HepG2 (cell line): ENCODE measurements around the gene LINGO1. TPM values are rescaled to one million over a fixed set of nuclear protein-coding genes. Genes with fewer than 3 reads are reported as not detected.
A peak's percentile ranks its signal among the peaks of the same experiment; 100 is the strongest.

ENCODE experiments used
- ERF ChIP-seq: IDR thresholded peaks from 2 replicates; pipeline ENCODE4 v1.6.1; 2018; ENCODE audit warnings: missing biosample characterization, missing genetic modification reagents
- FOSL2 ChIP-seq: sonication (generic); formaldehyde crosslinking; IDR thresholded peaks from 2 replicates; pipeline ENCODE4 v1.4.0; 2020; ENCODE audit warnings: missing genetic modification reagents
- GMEB2 ChIP-seq: IDR thresholded peaks from 2 replicates; pipeline ENCODE4 v1.6.1; 2016; ENCODE audit warnings: missing biosample characterization, missing genetic modification reagents, low read depth
- HHEX ChIP-seq: IDR thresholded peaks from 2 replicates; pipeline ENCODE4 v1.6.1; 2016; ENCODE audit warnings: control low read depth
- HNF1B ChIP-seq: sonication (generic); formaldehyde crosslinking; IDR thresholded peaks from 2 replicates; pipeline ENCODE4 v1.5.1; 2020; ENCODE audit warnings: mild to moderate bottlenecking, moderate library complexity, missing genetic modification reagents
- MAX ChIP-seq: IDR thresholded peaks from 2 replicates; pipeline ENCODE4 v1.6.1; 2012; ENCODE audit warnings: inconsistent platforms
- RORA ChIP-seq: sonication (generic); formaldehyde crosslinking; IDR thresholded peaks from 2 replicates; pipeline ENCODE4 v1.5.0; 2020; ENCODE audit warnings: mild to moderate bottlenecking, missing genetic modification reagents, moderate library complexity
- SALL1 ChIP-seq: sonication (generic); formaldehyde crosslinking; IDR thresholded peaks from 2 replicates; pipeline ENCODE4 v1.8.0; 2022; ENCODE audit warnings: mild to moderate bottlenecking, missing genetic modification reagents
- ZFP37 ChIP-seq: sonication (generic); formaldehyde crosslinking; IDR thresholded peaks from 2 replicates; pipeline ENCODE4 v1.4.0; 2020; ENCODE audit warnings: missing genetic modification reagents, borderline replicate concordance
- ZNF12 ChIP-seq: sonication (generic); formaldehyde crosslinking; IDR thresholded peaks from 2 replicates; pipeline ENCODE4 v1.5.0; 2020; ENCODE audit warnings: missing genetic modification reagents
- ZNF318 ChIP-seq: sonication (generic); formaldehyde crosslinking; IDR thresholded peaks from 2 replicates; pipeline ENCODE4 v1.4.0; 2020; ENCODE audit warnings: mild to moderate bottlenecking, missing genetic modification reagents
- ZNF607 ChIP-seq: sonication (generic); formaldehyde crosslinking; IDR thresholded peaks from 2 replicates; pipeline ENCODE4 v1.5.1; 2020; ENCODE audit warnings: missing genetic modification reagents, mild to moderate bottlenecking, borderline replicate concordance
- ZNF687 ChIP-seq: sonication (generic); formaldehyde crosslinking; IDR thresholded peaks from 2 replicates; pipeline ENCODE4 v1.5.1; 2020; ENCODE audit warnings: mild to moderate bottlenecking, missing genetic modification reagents, moderate library complexity
- ZSCAN20 ChIP-seq: sonication (generic); formaldehyde crosslinking; IDR thresholded peaks from 2 replicates; pipeline ENCODE4 v1.4.0; 2020; ENCODE audit warnings: missing genetic modification reagents, mild to moderate bottlenecking, borderline replicate concordance
- polyA plus RNA-seq, 8 experiments: library from polyadenylated mRNA; depleted of rRNA in 3 of 8; stranded (reverse) in 7 of 8; unstranded in 1 of 8; fragments of >200 nt; fragmentation: Illumina TruSeq in 4 of 8; extraction: Trizol in 4 of 8; gene quantifications; 2 replicates each; pipeline versions ENCODE4 v1.2.1 to v1.2.3, GENCODE V29; 2011 to 2016; ENCODE audit warnings: low read depth in 4 of 8, missing spikeins in 1 of 8, mixed read lengths in 1 of 8; ENCODE audit not compliant: insufficient read depth in 1 of 8
- total RNA-seq, 5 experiments: library from RNA; depleted of rRNA; stranded (reverse); fragments of >200 nt; fragmentation: Illumina TruSeq; extraction: Trizol; gene quantifications; 2 replicates each; pipeline ENCODE4 v1.2.3, GENCODE V29; 2016; ENCODE audit warnings: low read depth in 1 of 5

Gene LINGO1
- total and polyA plus RNA-seq, 2 of the 13 experiments (the other 11 are each of a cell fraction or from before 2014, with no cell fraction given) = 0.07 TPM; not detected in 1

GRCh38 chr15:77645602-77646001, 12.9 kb upstream of the LINGO1 start (continued):
- no peak for TF ChIP-seq ZNF318 (CRISPR knock-in tag)
- TF ChIP-seq RORA (CRISPR knock-in tag) = no peak
- TF ChIP-seq FOSL2 = peak; percentile 26; the same call in 1 of the 2 replicates
- no peak for TF ChIP-seq HHEX (CRISPR knock-in tag)
- TF ChIP-seq ZSCAN20 (CRISPR knock-in tag) = 0 out of 2 replicates have a peak, but pooled peaks have one; percentile 43
- TF ChIP-seq ZNF607 = peak; percentile 22; the same call in 1 of the 2 replicates
- TF ChIP-seq ZFP37 = no peak
- TF ChIP-seq HNF1B (CRISPR knock-in tag) = peak; percentile 73
- peak; percentile 72 for TF ChIP-seq SALL1
- no peak for TF ChIP-seq GMEB2 (CRISPR knock-in tag)
- TF ChIP-seq ZNF12 (CRISPR knock-in tag) = no peak
- 0 out of 2 replicates have a peak, but pooled peaks have one; percentile 30 for TF ChIP-seq MAX
- TF ChIP-seq ZNF687 (CRISPR knock-in tag) = peak; percentile 70
- peak; percentile 50; the same call in 1 of the 2 replicates for TF ChIP-seq ERF (CRISPR knock-in tag)
